BJ (cell line): ENCODE data around the gene FAM186B. TPM values are rescaled to one million over a fixed set of nuclear protein-coding genes. Genes with fewer than 3 reads are reported as not detected.

ENCODE experiments used
- CTCF ChIA-PET: fragments of 350-600 bp; formaldehyde crosslinking; extraction: SDS; loops from one replicate; lab custom pipeline; 2021; ENCODE audit warnings: antibody characterized with exemption, inconsistent platforms; lab: Yijun Ruan, JAX
- POLR2A ChIA-PET: fragments of 300-600 bp; sonication (Branson Sonifier 250); formaldehyde crosslinking; extraction: SDS; loops from one replicate; lab custom pipeline; 2021; ENCODE audit warnings: antibody characterized with exemption; lab: Charles Lee
- DNase-seq: peaks from one replicate; pipeline ENCODE4 v3.0.0-alpha.2; 2011; ENCODE audit warnings: low read depth
- H3K27me3 ChIP-seq: 2 replicates; pipeline ENCODE4 v1.6.0; 2011; ENCODE audit warnings: low read length; ENCODE audit not compliant: control insufficient read depth, insufficient read depth
- H3K36me3 ChIP-seq: 2 replicates; pipeline ENCODE4 v1.5.1; 2011; ENCODE audit warnings: low read length; ENCODE audit not compliant: control insufficient read depth, insufficient read depth
- H3K4me3 ChIP-seq: 2 replicates; pipeline ENCODE4 v1.5.1; 2011; ENCODE audit warnings: low read depth, mild to moderate bottlenecking, control low read depth, low read length
- polyA plus RNA-seq: library from polyadenylated mRNA; depleted of rRNA; stranded (reverse); fragments of >200 nt; gene quantifications from 2 replicates; pipeline ENCODE4 v1.2.3, GENCODE V29; 2011
- TF ChIP-seq, protein P1 (sequence below): IDR thresholded peaks from 2 replicates; pipeline ENCODE4 v1.5.1; 2011; ENCODE audit warnings: low read depth, mild to moderate bottlenecking, control low read depth, inconsistent platforms, low read length, moderate library complexity; ENCODE audit not compliant: insufficient read depth

FAM186B gene
- polyA plus RNA-seq, 1 experiment: 0.11 TPM

DNA sequence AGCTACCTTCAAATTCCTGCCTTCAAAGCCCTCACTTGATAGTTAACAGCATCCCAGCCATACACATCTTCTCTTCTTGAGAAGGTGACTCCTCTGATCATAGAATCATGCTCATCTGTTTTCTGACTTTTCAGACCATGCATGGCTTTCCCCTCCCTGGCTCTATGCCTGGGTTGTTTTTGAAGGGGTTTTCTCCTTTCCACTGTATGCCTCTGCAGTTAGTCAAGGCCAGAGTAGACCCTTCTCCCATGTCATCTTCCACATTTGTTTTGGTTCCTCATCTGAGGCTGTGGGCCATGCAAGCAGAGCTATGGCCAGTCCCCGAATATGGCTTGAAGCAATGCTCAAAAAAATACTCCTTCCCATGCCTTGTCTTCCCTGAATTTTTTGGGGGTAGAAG is 23.2 kb downstream of the FAM186B start:
- TF ChIP-seq, protein P1, sequence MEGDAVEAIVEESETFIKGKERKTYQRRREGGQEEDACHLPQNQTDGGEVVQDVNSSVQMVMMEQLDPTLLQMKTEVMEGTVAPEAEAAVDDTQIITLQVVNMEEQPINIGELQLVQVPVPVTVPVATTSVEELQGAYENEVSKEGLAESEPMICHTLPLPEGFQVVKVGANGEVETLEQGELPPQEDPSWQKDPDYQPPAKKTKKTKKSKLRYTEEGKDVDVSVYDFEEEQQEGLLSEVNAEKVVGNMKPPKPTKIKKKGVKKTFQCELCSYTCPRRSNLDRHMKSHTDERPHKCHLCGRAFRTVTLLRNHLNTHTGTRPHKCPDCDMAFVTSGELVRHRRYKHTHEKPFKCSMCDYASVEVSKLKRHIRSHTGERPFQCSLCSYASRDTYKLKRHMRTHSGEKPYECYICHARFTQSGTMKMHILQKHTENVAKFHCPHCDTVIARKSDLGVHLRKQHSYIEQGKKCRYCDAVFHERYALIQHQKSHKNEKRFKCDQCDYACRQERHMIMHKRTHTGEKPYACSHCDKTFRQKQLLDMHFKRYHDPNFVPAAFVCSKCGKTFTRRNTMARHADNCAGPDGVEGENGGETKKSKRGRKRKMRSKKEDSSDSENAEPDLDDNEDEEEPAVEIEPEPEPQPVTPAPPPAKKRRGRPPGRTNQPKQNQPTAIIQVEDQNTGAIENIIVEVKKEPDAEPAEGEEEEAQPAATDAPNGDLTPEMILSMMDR: no peak
- ChIA-PET POLR2A (no interaction called here), CTCF (interaction anchor here (0.6 to 3.8 kb wide), 6 partner anchors 11 to 282 kb away, joined by 3 to 49 read pairs (median 10); no protein-coding TSS in a partner anchor)
- Histone ChIP-seq H3K27me3 (no peaks in the 10 kb centered on the region), H3K4me3 (no peak overlapping the region), H3K36me3 (peaks cover 7% of the 10 kb centered on the region)
- no peak for DNase-seq

DNA sequence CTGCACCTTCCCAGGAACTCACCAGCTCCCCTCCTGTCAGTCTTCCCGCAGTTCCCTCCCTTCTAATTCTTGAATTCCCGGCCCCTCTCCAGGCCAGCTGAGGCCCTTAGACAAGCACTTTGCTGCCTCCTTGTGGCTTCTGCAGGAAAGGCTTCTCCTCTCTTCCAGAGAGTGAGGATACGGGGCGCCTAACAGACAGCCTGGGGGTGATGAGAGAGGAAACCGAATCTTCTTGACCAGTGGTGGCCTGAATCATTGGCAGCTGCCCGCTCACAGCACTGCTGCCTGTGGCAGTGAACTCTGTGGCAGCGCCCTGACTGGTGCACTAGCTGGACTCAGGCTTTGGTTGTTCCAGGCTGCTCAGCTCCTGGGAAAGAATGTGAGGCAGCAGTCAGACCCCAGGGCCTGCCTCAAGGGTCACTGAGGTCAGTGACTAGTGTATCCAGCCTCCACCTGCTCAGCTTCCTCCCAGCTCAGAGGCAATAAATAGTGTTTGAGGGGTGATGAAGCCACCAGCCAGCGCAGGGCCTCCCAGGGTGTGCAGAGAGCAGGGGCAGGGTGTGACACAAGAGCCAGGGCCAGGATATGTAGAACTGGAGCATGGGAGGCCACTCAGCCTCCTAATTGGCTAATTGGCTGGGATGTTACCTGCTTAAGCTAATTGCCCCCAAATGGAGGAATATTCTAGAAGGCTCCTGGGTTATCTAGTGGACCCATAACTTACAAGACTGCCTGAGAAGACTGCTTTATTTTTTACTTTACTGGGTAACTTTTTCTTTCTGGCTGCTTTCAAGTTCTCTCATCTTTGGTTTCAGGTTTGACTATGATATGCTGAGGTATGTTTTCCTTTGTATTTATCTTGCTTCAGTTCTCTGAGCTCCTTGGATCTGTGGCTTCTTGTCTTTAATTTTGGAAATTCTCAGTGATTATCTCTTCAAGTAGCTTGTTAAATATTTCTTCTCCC is 24.6 kb downstream of the FAM186B start:
- CTCF ChIA-PET: interaction anchor here (0.6 to 3.8 kb wide), 38 partner anchors 8 to 436 kb away, joined by 3 to 61 read pairs (median 4); partner anchors contain the start of genes DNAJC22, FAM186B and SPATS2
- no peaks in the 10 kb centered on the region for H3K27me3 ChIP-seq
- no peak for DNase-seq
- TF ChIP-seq, protein P1: peak; percentile 95
- H3K36me3 ChIP-seq: peaks cover 7% of the 10 kb centered on the region
- no peak overlapping the region for H3K4me3 ChIP-seq
- POLR2A ChIA-PET: no interaction called here

DNA sequence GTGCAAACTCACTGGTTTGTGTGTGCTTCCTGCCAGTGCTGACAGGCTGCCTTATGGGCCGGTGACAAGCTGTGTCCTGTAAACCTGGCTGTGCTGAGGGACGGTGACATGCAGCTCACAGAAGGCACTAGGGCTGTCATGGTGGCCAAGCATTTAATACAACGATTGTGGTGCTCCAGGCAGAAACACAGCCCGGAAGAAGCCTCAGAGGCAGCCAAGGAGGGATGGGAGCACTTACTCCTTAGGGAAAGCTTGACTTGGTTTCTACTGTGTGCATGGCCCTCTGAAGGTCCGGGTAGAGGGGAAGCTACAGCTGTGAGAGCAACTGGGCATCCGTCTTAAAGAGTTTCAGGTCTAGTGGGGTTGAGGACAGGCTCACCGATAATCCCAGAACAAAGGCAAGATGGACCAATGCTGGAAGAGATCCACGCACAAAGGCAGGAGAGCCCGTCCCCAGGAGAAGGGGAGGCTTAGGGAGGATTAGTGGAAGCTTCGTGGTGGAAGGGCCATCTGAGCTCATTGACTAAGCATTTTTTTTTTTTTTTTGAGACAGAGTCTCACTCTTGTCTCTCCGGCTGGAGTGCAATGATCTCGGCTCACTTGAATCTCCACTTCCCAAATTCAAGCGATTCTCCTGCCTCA is 26.8 kb downstream of the FAM186B start:
- H3K36me3 ChIP-seq: peaks cover 2% of the 10 kb centered on the region
- H3K4me3 ChIP-seq: no peak overlapping the region
- ChIA-PET POLR2A (no interaction called here), CTCF (interaction anchor here (0.9 to 3.7 kb wide), 6 partner anchors 45 to 289 kb away, joined by 3 to 61 read pairs (median 6); partner anchors contain the start of gene PRPF40B)
- DNase-seq: no peak
- no peaks in the 10 kb centered on the region for H3K27me3 ChIP-seq
- TF ChIP-seq, protein P1: no peak

- DNase-seq: no peak
- no peaks in the 10 kb centered on the region for H3K27me3 ChIP-seq
- H3K36me3 ChIP-seq: peaks cover 2% of the 10 kb centered on the region
- ChIA-PET CTCF (interaction anchor here (0.6 to 3.7 kb wide), 6 partner anchors 12 to 246 kb away, joined by 3 to 61 read pairs (median 6); no protein-coding TSS in a partner anchor), POLR2A (no interaction called here)
- TF ChIP-seq, protein P1: no peak
- no peak overlapping the region for H3K4me3 ChIP-seq
These were observed 27.7 kb downstream of the FAM186B start for GRCh38 chr12:49577589-49578315.
